NCI-H1417 treated with DMSO at 0.1 percent for 48 hours (cell line): ENCODE data around the gene GPX4.
"Not testable (repeated sequence)": the region's sequence is repeated elsewhere in the genome, so short reads cannot be mapped to it uniquely, and the experiment has no call there.

ENCODE experiments used
- DNase-seq: peaks from one replicate; lab custom pipeline; 2025; lab: John Stamatoyannopoulos, UW

Gene GPX4

DNA sequence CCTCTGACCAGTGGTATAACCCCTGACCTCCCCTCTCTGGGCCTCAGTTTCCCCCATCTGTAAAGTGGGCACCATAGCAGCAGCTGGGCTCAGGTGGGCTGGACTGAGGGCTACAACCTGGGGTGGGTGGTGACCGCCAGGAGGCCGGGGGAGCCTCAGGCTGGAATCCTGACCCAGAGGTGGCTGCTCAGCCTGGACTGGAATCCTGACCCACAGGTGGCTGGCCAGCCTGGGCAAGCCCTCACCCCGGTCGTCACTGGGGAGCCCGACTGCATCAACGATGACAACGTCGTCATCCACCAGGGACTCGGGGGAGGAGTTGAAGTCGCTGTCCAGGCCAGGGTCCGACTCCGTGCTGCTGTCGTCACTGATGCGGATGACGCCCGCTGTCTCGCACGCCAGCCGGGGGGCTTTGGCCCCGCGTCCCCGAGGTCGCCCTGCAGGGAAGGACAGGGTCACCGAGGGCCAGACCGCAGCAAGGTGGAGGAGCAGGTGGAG is 10.2 kb downstream of the GPX4 start:
- DNase-seq = no peak

DNA sequence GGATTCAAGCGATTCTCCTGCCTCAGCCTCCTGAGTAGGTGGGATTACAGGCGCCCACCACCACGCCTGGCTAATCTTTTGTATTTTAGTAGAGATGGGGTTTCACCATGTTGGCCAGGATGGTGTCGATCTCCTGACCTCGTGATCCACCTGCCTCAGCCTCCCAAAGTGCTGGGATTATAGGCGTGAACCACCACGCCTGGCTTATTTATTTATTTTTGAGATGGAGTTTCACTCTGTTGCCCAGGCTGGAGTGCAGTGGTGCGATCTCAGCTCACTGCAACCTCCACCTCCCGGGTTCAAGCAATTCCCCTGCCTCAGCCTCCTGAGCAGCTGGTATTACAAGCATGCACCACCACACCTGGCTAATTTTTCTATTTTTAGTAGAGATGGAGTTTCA is 10.9 kb downstream of the GPX4 start:
- DNase-seq = not testable (repeated sequence)

DNA sequence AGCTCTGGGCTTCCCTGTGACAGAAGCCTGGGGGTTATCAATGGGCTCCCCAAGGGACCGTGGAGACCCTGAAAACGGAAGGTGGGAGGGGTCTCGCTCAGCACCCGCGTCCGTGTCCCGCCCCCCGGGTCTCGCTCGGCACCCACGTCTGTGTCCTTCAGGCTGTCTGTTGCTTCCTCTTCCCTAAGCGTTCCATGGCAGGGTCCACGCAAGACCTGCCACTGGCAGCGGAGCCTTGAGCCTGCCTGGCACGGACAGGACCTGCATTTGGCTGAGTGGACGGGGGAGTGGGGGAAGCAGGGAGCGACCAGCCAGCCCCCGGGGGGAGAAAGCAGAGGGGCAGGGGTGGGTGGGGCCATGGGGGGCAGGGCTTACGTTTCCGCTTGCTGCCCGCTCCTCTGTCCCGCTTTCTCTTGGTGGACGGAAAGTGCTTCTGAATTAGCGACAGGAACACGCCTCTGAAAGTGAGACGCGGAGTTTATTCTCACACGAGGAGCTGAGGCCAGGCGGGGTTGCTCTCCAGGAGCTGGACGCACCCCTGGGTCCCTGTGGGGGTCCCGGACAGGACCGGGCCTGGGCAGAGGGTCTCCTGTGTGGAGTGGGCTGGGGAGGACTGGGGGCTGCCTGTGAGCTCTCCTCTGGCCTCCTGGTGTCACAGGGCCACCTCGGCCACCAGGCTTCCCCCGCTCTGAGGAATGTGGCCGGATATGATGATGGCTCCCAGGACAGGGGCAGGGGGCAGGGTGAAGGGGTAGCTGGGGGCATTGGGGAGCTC is 12.0 kb downstream of the GPX4 start:
- no peak for DNase-seq

DNA sequence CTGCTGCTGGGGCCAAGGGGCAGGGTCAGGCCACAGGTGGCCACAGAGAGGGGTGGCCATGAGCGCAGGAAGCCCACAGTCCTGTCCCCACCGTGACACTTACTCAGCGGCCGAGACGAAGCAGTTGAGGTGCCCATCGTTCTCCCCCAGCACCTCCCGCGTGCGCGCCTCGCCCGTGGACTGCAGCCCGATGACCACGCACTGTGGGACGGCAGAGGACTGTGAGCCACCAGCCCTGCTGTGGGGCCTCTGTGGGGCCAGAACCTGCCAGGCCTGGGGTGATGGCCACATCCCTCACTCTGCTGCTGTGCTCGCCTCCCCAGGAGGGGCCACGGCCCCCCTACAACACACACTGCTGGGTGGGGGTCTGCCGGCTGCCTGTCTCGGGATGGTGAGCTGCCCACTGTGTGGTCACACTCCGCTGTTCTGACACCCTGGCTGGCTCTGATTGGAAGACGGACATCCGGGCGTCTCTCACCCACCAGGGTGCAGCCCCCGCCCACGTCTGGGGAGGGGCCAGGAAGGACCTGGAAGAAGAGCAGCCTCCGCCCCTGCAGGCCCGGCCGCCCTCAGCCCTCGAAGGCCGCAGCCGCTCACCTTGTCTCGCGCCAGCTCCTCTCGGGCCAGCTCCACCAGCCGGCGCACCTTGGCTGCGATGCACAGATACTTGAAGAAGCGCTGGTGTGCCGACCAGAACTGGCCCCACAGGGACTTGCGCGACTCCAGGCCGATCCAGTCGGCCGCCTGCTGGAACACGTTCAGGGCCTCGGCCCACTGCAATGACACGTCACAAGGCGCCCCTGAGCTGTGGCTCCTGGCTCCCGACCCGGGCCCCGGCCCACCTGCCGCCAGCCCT is 13.2 kb downstream of the GPX4 start:
- DNase-seq = no peak

DNA sequence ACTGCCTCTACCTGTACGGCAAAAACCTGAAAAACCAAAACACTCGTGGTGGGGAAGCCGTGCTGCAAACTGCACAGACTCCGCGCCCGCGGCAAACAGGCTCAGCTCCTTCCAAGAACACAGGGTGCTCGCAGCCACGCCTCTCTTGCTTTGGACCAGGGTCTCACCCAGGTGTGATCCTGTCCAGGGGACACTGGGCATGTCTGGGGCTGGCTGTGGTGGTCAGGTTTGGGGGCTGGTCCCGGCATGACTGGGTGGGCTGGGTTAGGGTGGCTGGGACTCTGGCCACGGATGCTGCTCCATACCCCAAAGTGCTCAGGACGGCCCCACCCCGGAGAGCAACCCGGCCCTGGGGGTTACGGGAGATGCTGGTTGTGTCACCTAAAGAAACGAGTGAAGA is 13.9 kb downstream of the GPX4 start:
- no peak for DNase-seq

DNA sequence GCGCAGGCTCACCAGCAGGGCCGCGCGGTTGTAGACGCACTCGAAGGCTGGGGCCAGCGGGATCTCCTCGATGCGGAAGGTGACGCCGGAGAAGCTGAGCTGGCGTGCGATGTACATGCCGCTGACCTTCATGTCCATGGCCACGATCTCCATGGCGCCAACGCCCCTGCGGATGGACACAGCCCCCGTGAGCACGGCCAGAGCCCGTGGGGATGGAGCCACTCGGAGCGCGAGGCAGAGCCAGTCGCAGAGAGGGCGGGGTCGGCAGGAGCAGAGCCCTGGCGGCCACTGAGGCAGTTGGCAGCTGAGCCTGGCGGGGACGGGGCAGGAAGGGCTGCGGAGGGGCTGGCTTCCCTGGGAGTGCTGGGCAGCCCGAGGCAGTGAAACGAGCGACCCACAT is 15.2 kb downstream of the GPX4 start:
- DNase-seq = no peak

DNA sequence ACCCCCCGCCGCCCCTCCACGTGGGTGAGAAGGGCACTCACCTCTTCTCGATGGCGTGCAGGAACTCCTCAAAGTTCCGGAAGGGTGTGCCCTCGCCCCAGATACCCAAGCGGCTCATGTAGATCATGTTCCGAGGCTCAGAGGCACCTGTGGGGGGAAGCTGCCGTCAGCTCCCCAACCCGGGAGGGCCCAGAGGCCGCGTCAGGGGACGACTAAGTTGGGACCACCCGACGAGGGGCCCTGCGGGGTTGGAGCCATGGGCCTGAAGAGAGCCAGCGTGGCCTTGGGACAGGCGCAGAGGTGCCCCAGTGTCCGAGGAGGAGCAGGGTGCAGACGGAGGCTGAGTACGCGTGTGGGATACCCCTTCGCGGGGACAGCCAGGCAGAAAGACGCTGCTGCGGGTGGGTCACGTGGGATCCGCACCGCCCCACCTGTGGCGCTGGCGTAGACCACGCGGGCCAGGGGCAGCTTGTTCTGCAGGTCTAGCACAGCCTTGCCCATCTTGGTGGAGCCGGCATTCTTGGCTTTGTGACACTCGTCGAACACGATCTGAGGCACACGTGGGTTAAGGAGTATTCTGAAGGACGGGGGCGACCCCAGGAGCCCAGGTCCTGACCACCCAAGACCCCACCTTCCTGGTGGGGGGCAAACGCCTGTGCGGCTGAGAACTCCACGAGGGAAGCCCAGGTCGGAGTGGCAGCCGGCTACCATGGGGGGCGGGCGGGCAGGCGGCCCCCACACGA is 15.9 kb downstream of the GPX4 start:
- DNase-seq = no peak

DNA sequence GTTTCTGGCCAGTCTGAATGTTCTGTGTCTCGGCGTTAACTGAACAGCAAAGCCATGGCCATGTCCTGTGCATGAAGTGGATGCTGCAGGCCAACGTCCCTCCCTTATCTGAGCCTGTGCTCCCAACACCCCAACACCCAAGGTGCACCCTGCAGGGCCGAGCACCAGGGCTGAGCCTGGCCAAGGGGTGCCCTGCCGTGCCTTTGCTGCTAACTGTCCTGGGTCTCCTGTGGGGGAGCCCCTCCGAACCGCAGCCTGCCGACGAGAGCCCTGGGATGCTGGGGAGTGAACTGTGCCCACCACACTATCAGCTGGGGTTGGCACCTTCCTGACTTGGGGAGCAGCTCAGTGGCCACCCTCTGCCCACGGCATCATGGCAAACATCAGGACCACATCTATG is 17.6 kb downstream of the GPX4 start:
- no peak for DNase-seq

DNA sequence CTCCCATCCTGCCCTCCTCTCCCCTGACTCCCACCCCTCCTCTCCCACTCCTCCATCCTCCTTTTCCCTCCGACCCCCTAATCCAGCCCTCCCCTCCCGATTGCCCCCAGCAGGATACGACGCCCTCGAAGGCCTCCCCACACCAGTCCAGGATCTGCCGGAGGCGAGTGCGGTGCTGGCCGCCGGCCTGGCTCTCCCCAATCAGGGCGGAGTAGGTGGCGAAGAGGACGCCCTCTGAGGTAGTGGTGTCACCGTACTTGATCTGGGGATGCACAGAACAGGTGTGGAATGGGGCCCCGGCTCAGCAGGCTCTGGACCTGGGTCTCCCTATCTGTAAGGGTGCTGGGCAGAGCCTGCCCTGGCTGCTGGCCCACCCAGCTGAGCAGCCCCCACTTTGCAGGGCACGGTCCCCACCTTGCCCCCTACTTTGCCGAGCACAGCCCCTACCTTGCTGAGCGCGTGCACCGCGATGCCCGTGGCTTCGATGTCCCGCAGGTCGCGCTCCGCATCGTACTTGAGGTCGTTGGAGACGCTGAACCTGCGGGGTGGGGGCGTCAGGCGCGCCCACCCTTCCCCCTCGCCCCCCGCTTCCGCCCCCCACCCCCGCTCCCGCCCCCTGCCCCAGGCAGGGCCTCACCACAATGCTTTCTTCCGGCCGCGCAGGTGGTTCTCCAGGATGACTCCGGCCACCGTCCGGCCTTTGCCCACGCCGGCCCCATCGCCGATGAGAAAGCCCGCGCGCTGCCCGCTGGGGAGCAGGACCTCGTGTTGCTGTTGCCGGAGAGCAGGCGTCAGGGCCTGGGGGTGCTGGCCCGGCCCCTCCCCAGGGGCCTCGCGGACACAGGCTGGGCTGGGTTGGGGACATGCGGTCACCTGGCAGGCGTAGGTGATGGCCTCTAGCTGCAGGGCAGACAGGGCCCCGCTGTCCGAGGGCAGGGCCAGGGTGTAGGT is 18.5 kb downstream of the GPX4 start:
- DNase-seq = no peak

DNA sequence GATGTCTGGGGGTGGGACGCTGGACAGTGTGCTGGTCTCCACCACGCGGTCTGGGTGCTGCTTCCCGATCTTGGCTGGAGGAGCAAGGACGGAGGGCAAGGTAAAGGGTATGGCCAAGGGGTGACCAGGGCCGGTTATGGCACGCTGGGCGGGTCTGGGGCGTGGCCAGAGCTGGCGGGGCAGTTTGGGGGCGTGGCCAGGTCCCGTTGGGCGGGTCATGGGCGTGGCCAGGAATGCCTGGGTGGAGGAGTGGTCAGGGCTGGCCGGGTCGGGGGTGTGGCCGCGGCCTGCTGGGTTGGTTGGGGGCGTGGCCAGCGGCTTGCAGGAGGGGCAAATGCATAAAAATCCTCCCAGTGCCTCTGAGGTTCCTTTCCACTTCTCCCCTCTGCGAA is 19.2 kb downstream of the GPX4 start:
- no peak for DNase-seq

DNA sequence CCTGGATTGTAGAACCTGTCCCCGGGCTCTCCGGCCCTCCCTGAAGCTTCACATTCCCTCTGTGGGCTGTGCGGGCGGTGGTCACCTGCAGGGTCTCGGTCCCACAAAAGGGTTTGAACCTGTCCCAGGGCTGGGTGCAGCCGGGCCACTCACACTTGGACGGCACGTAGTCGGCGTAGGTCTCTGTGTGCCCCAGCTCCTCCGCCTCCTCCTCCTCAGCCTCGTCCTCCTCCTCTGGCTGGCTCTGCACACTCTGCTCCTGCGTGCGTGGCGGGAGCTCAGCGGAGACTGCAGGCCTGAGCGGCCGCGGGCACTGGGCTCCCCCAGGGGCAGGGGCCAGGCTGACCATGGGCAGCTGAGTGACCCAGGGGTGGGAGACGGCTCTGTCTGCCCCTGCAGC is 19.6 kb downstream of the GPX4 start:
- DNase-seq = no peak

DNA sequence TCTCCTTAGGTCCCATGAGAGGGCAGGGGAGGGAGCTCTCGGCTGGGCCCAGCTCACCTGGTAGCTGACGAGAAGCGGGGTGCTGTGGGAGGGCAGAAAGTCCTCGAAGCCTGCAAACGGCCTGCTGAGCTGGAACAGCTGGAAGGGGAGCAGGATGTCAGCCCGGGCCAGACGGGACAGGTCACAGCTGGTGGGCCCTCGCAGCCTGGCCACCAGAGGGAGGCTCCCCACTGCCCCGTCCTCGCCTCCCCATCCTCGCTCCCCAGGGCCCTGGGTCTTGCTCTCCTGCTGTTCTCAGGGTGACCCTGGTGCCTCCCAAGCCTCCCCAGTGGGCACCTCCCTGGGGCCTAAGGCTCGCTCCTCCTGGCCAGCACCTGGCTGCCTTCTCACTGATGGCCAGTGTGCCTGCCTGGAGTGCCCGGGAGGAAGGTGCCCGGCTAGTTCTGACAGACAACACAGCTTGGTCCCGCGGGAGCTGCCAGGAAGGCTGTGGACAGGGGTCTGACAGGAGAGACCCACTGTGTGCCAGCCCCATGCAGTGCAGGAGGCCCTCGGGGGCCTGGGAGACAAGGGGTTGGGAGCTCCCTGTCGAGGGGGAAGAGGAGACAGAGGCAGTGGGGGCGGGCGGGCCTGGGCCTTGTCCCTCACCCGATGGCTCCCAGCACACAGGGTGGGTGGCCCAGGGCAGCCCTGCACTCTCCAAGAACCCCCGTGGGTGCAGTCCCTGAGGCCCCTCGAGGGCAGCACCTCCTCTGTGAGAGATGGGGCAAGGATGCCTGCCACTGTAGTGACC is 20.3 kb downstream of the GPX4 start:
- no peak for DNase-seq

DNA sequence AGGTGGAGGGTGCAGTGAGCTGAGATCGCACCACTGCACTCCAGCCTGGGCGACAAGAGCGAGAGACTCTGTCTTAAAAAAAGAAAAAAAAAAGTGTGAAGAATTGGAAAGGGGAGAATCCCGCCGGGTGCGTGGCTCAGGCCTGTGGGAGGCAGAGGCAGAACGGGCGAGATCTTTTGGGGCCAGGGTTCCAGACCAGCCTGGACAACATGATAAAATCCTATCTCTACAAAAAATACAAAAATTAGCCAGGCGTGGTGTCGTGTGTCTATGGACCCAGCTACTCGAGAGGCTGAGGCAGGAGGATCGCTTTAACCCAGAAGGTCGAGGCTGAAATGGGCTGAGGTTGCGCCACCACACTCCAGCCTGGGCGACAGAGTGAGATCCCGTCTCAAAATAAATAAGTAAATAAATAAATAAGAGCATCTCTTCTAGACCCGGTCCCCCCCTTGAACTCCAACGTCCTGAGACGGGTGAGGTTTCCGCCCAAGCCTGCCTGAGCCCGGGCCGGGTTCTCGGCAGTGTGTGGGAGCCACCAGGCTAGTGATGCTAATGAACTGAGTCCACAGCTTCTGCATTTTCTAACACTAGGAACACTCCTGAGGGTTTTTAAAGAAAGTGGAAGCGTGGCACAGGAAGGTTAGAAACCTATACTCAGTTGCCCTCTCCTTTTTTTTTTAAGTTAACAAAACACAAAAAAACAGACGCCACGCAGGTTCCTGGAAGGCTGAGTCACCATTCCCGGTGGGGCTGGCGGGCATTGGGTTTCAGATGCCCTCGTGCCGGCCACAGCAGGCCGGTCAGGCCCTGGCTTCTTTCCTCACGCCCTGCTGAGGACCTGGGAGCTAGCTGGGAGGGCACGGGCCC is 22.0 kb downstream of the GPX4 start:
- DNase-seq = no peak

DNA sequence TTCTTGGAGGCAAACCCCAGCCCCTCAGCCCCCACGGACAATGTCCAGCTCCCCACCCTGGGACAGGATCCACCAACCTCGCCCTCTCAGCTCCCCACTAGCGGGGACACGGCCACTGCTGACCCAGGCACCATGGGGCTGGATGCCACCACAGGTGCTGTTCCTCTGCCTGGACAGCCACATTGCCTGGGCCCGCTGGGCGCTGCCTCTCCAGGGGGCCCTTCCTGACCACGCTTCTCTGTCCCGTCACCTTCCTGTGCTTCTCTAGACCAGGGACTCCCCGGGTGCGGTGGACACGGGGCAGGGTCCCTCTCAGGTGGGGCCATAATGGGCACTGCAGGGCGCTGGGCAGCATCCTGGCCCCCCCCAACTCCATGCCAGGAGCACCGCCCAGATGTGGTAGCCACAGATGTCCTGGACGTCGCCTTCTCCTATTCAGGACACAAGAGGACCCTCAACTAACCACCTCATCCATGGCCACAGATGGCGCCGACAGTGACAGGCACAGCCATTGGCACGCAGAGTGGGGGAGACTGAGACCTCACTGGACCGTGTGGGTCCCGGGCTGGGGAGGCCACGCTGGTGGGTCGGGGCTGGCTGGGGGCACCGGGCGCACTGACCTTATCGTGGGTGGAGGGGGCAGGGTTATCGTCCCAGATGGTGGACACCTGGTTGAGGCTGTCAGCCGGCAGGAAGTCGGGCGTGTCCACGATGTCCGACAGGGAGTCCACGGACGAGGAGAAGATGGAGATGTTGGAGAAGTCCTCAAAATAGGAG is 23.4 kb downstream of the GPX4 start:
- DNase-seq = no peak

DNA sequence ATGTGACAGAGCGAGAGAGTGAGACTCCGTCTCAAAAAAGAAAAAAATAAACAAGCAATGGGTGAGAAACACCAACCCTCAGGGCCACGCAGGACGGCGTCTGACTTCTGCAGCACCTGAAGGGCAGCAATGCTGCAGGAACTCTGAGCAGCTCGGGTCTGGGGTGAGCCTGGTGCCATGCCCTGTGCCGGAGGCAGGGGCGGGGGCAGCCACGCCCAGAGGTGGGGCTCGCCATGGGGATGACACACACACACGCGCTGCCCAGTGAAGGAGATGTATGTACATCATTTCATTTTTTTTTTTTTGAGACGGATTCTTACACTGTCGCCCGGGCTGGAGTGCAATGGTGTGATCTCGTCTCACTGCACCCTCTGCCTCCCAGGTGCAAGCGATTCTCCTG is 24.3 kb downstream of the GPX4 start:
- DNase-seq = no peak

DNA sequence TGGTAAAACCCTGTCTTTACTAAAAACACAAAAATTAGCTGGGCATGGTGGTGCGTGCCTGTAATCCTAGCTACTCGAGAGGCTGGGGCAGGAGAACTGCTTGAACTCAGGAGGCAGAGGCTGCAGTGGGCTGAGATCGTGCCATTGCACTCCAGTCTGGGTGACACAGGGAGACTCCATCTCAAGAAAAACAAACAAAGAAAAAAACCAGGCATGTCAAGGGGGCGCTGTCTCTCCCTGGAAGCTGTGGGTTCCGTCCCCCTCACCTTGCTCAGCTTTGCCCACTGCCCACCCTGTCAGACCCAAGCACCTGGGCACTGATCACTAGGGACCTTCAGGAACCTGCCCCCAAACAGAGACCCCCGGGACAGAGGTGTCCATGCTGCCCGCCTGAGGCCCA is 25.3 kb downstream of the GPX4 start:
- DNase-seq = not testable (repeated sequence)

DNA sequence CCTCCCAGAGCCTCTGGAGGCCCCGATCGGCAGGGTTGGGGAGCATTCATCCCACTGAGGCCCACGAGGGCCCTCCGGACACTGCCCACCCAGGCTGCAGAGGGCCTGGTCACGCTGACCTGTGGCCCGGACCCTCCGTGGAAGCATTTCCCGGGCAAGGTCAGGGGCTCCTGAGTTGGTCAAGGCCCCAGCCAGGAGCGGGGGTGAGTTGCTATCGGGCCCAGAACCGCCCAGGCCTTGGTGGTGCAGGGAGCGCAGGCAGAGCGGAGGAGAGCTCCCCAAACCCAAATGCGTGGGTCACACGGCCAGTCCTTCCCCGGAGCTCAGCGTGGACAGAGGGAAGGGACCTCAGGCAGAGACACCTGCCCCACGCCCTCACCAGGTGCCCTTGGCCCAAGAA is 25.7 kb downstream of the GPX4 start:
- DNase-seq = no peak

DNA sequence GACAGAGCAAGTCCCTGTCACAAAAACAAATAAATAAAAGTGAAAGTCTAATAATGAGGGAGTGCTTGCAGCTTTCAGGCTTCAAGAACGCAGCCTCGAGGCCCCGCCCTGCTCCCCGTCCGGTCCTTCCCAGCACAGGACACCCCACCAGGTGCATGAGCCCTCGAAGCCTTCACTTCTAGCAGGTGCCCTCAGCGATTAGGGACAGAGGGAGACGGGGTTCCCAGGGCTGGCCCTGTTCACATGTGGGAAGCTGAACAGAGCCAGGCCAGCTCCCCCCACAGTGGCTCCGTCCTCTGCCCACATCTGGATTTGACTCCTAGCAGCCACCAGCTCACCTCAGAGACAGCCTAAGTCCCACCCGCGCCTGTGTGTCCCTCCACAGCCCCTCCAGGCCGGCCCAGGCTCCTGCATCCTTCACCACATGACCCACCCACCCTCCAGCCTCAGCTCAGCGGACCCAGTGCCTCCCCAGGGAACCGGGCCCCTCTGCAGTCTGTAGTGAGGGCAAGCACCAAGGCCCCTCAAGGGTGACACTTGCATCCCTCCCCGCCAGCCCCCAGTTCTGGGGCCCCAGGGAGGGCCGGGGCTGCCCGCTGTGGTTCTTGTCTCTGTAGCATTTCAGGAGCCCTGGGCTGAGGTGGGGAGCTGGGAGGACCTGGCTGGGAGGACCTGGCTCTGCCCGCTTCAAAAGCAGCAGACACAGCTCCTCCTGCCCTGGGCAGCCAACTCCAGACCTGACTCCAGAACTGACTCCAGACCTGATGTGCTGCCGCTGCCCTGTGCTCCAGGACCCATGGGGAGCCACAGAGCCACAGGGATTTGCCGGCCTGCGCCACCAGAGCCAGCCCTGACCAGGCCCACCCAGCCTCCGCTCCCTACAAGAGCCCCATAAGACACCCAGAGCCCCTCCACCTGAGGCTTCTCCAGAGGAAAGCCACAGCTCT is 27.2 kb downstream of the GPX4 start:
- no peak for DNase-seq
